H9 (cell line): Measurements from ENCODE around the gene METAP2. TPM values are rescaled to one million over a fixed set of nuclear protein-coding genes. Genes with fewer than 3 reads are reported as not detected.

Experiments used
- DNase-seq: peaks from one replicate; pipeline ENCODE4 v3.0.0-alpha.2; 2017
- H2AFZ ChIP-seq: one replicate; pipeline ENCODE4 v1.6.1; 2013; ENCODE audit warnings: mild to moderate bottlenecking, low read length, control low read depth, moderate library complexity
- H2AK5ac ChIP-seq: 2 replicates; pipeline ENCODE4 v1.6.1; 2013; ENCODE audit warnings: low read length, control low read depth, mixed read lengths; ENCODE audit not compliant: insufficient read length
- H2BK120ac ChIP-seq: one replicate; pipeline ENCODE4 v1.6.1; 2013; ENCODE audit warnings: low read depth, mild to moderate bottlenecking, low read length, control low read depth, inconsistent platforms; ENCODE audit not compliant: poor library complexity, severe bottlenecking
- H2BK12ac ChIP-seq: 2 replicates; pipeline ENCODE4 v1.6.1; 2013; ENCODE audit warnings: low read length, control low read depth, mixed read lengths, low read depth; ENCODE audit not compliant: insufficient read length
- H2BK15ac ChIP-seq: 2 replicates; pipeline ENCODE4 v1.6.1; 2013; ENCODE audit warnings: low read depth, low read length, control low read depth
- H2BK20ac ChIP-seq: one replicate; pipeline ENCODE4 v1.6.1; 2013; ENCODE audit warnings: low read depth, mild to moderate bottlenecking, low read length, control low read depth, inconsistent platforms; ENCODE audit not compliant: poor library complexity, severe bottlenecking
- H2BK5ac ChIP-seq: 2 replicates; pipeline ENCODE4 v1.6.1; 2013; ENCODE audit warnings: low read length, control low read depth, mixed read lengths; ENCODE audit not compliant: insufficient read length
- H3K14ac ChIP-seq: 2 replicates; pipeline ENCODE4 v1.6.1; 2013; ENCODE audit warnings: low read length, control low read depth; ENCODE audit not compliant: insufficient read depth
- H3K18ac ChIP-seq: 2 replicates; pipeline ENCODE4 v1.6.1; 2013; ENCODE audit warnings: low read depth, mild to moderate bottlenecking, mixed read lengths, low read length, control low read depth; ENCODE audit not compliant: insufficient read length
- H3K23ac ChIP-seq: 2 replicates; pipeline ENCODE4 v1.6.1; 2013; ENCODE audit warnings: low read length, control low read depth, mixed read lengths, low read depth; ENCODE audit not compliant: insufficient read length
- H3K23me2 ChIP-seq: 2 replicates; pipeline ENCODE4 v1.6.1; 2013; ENCODE audit warnings: low read depth, mild to moderate bottlenecking, mixed read lengths, low read length, control low read depth; ENCODE audit not compliant: insufficient read length, poor library complexity, severe bottlenecking
- H3K27ac ChIP-seq: 2 replicates; pipeline ENCODE4 v1.5.1; 2013; ENCODE audit warnings: low read length, control low read depth, mixed read lengths, low read depth; ENCODE audit not compliant: insufficient read length
- H3K27me3 ChIP-seq: 2 replicates; pipeline ENCODE4 v1.6.1; 2013; ENCODE audit warnings: low read length, control low read depth, inconsistent platforms; ENCODE audit not compliant: insufficient read depth
- H3K4ac ChIP-seq: 2 replicates; pipeline ENCODE4 v1.6.1; 2013; ENCODE audit warnings: low read depth, mild to moderate bottlenecking, control low read depth, inconsistent platforms, low read length, moderate library complexity
- H3K4me1 ChIP-seq: 2 replicates; pipeline ENCODE4 v1.6.1; 2013; ENCODE audit warnings: low read length, control low read depth, inconsistent platforms; ENCODE audit not compliant: insufficient read depth
- H3K4me2 ChIP-seq: 2 replicates; pipeline ENCODE4 v1.6.1; 2013; ENCODE audit warnings: low read length, control low read depth, mixed read lengths; ENCODE audit not compliant: insufficient read length, insufficient read depth
- H3K56ac ChIP-seq: 2 replicates; pipeline ENCODE4 v1.6.1; 2013; ENCODE audit warnings: low read depth, mild to moderate bottlenecking, mixed read lengths, low read length, control low read depth; ENCODE audit not compliant: insufficient read length
- H3K79me1 ChIP-seq: 2 replicates; pipeline ENCODE4 v1.6.1; 2013; ENCODE audit warnings: low read depth, mild to moderate bottlenecking, moderate library complexity, low read length, control low read depth, inconsistent platforms; ENCODE audit not compliant: insufficient read depth, poor library complexity, severe bottlenecking
- H3K79me2 ChIP-seq: 2 replicates; pipeline ENCODE4 v1.6.1; 2013; ENCODE audit warnings: low read length, control low read depth, inconsistent platforms; ENCODE audit not compliant: insufficient read depth
- H3K9ac ChIP-seq: 2 replicates; pipeline ENCODE4 v1.6.1; 2013; ENCODE audit warnings: low read length, control low read depth, mixed read lengths; ENCODE audit not compliant: insufficient read length; ENCODE audit errors: extremely low read depth
- H3K9me3 ChIP-seq: one replicate; pipeline ENCODE4 v1.6.1; 2013; ENCODE audit warnings: low read depth, low read length, inconsistent platforms; ENCODE audit not compliant: control insufficient read depth
- H3T11ph ChIP-seq: one replicate; pipeline ENCODE4 v1.6.1; 2013; ENCODE audit warnings: mild to moderate bottlenecking, low read length, control low read depth, inconsistent platforms
- H4K20me1 ChIP-seq: one replicate; pipeline ENCODE4 v1.6.1; 2013; ENCODE audit not compliant: control insufficient read depth, insufficient read length, insufficient read depth
- H4K5ac ChIP-seq: 2 replicates; pipeline ENCODE4 v1.6.1; 2013; ENCODE audit warnings: low read depth, mild to moderate bottlenecking, mixed read lengths, low read length, control low read depth; ENCODE audit not compliant: insufficient read length
- H4K8ac ChIP-seq: replicated peaks from 2 replicates; pipeline ENCODE4 v1.6.1; 2013; ENCODE audit warnings: low read length, control low read depth, mixed read lengths, low read depth; ENCODE audit not compliant: insufficient read length
- H4K91ac ChIP-seq: 2 replicates; pipeline ENCODE4 v1.6.1; 2013; ENCODE audit warnings: low read depth, mild to moderate bottlenecking, moderate library complexity, mixed read lengths, low read length, control low read depth; ENCODE audit not compliant: insufficient read length
- H3K27ac Mint-ChIP-seq, 3 experiments: 2 replicates in 2 of 3; 3 replicates in 1 of 3; pipeline ENCODE4 v1.8.0; 2020 to 2021; ENCODE audit warnings: mixed read lengths in 3 of 3, mild to moderate bottlenecking in 1 of 3, moderate library complexity in 1 of 3
- H3K27me3 Mint-ChIP-seq: 2 replicates; pipeline ENCODE4 v1.8.0; 2021; ENCODE audit warnings: low read depth, mild to moderate bottlenecking, moderate library complexity, mixed read lengths
- H3K36me3 Mint-ChIP-seq, 3 experiments: 2 replicates in 2 of 3; 3 replicates in 1 of 3; pipeline ENCODE4 v1.8.0; 2020 to 2021; ENCODE audit warnings: low read depth in 3 of 3, mixed read lengths in 3 of 3; ENCODE audit not compliant: insufficient read depth in 1 of 3
- H3K4me1 Mint-ChIP-seq, 2 experiments: 2 replicates each; pipeline ENCODE4 v1.8.0; 2020; ENCODE audit warnings: mixed read lengths in 2 of 2
- H3K4me3 Mint-ChIP-seq, 2 experiments: 2 replicates in 1 of 2; 3 replicates in 1 of 2; pipeline ENCODE4 v1.8.0; 2020 to 2021; ENCODE audit warnings: mild to moderate bottlenecking in 2 of 2, mixed read lengths in 2 of 2, moderate library complexity in 1 of 2
- H3K9me3 Mint-ChIP-seq, 2 experiments: 2 replicates in 1 of 2; 3 replicates in 1 of 2; pipeline ENCODE4 v1.8.0; 2020; ENCODE audit warnings: mild to moderate bottlenecking in 2 of 2, mixed read lengths in 2 of 2, moderate library complexity in 1 of 2
- total RNA-seq: library from RNA; stranded (reverse); gene quantifications from 2 replicates; pipeline ENCODE4 v1.2.1, GENCODE V29; 2021
- TF ChIP-seq, protein P1 (sequence below): fragments of 200-600 bp; sonication (generic); conservative IDR thresholded peaks from 3 replicates; pipeline ENCODE4 v1.8.0; 2021; ENCODE audit warnings: antibody characterized with exemption, mild to moderate bottlenecking

Gene METAP2
- total RNA-seq, 1 experiment from 2014 or later, result 140 TPM

DNA sequence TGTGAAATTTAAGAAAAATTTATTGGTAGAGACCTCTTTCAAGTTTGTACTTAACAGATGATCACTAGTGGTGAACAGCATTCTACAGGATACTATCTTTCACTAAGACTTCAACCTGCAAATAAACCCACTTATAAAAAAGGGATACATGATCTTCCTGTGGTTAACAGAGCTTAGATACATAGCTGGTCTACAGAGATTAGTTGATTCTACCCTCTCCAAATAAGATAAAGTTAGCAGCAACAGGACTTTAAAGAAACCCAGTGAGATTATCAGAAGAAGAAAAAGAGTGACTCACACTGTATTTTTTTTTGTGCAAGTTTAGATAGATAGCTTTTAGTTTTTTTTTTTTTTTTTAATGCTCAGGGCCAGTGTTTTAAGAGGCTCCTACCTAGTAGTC is 42.8 kb downstream of the METAP2 start:
- H3K4ac ChIP-seq, result no peak overlapping the region
- no peak overlapping the region for H2BK5ac ChIP-seq
- no peak overlapping the region for H4K8ac ChIP-seq
- H4K5ac ChIP-seq, result no peak overlapping the region
- no peak overlapping the region for H3K18ac ChIP-seq
- Mint-ChIP-seq H3K36me3 (peaks cover 38 to 84% (median 56%) of the 10 kb centered on the region in 3 experiments; a peak in 6 of 7 replicates), H3K27ac (peak overlapping the region in 1 of 3 experiments; percentile 84; a peak in 2 of 7 replicates), H3K27me3 (no peaks in the 10 kb centered on the region), H3K9me3 (no peaks in the 10 kb centered on the region), H3K4me1 (no peaks in the 10 kb centered on the region), H3K4me3 (no peak overlapping the region)
- no peaks in the 10 kb centered on the region for H3K79me1 ChIP-seq
- no peak overlapping the region for H3K23ac ChIP-seq
- no peak overlapping the region for H3K27ac ChIP-seq
- H3K14ac ChIP-seq, result no peak overlapping the region
- H2BK20ac ChIP-seq, result no peak overlapping the region
- H3K23me2 ChIP-seq, result no peaks in the 10 kb centered on the region
- no peak overlapping the region for H3K9ac ChIP-seq
- no peak overlapping the region for H2BK12ac ChIP-seq
- TF ChIP-seq, protein P1, sequence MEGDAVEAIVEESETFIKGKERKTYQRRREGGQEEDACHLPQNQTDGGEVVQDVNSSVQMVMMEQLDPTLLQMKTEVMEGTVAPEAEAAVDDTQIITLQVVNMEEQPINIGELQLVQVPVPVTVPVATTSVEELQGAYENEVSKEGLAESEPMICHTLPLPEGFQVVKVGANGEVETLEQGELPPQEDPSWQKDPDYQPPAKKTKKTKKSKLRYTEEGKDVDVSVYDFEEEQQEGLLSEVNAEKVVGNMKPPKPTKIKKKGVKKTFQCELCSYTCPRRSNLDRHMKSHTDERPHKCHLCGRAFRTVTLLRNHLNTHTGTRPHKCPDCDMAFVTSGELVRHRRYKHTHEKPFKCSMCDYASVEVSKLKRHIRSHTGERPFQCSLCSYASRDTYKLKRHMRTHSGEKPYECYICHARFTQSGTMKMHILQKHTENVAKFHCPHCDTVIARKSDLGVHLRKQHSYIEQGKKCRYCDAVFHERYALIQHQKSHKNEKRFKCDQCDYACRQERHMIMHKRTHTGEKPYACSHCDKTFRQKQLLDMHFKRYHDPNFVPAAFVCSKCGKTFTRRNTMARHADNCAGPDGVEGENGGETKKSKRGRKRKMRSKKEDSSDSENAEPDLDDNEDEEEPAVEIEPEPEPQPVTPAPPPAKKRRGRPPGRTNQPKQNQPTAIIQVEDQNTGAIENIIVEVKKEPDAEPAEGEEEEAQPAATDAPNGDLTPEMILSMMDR, result no peak
- DNase-seq, result no peak
- H3K4me1 ChIP-seq, result no peaks in the 10 kb centered on the region
- H2BK15ac ChIP-seq, result no peak overlapping the region
- H3T11ph ChIP-seq, result no peak overlapping the region
- no peaks in the 10 kb centered on the region for H4K20me1 ChIP-seq
- no peak overlapping the region for H4K91ac ChIP-seq
- H3K4me2 ChIP-seq, result no peak overlapping the region
- no peaks in the 10 kb centered on the region; the same call in 1 of the 2 replicates for H3K79me2 ChIP-seq
- no peaks in the 10 kb centered on the region for H3K9me3 ChIP-seq
- no peaks in the 10 kb centered on the region for H3K27me3 ChIP-seq
- no peak overlapping the region for H3K56ac ChIP-seq
- H2AFZ ChIP-seq, result no peak overlapping the region
- no peak overlapping the region for H2AK5ac ChIP-seq
- H2BK120ac ChIP-seq, result no peak overlapping the region
